ENCODE data around the gene MEIOB. TPM values are rescaled to one million over a fixed set of nuclear protein-coding genes. Genes with fewer than 3 reads are reported as not detected.

The MEIOB gene
- total RNA-seq, 1 experiment from 2014 or later = 1.4 TPM

DNA sequence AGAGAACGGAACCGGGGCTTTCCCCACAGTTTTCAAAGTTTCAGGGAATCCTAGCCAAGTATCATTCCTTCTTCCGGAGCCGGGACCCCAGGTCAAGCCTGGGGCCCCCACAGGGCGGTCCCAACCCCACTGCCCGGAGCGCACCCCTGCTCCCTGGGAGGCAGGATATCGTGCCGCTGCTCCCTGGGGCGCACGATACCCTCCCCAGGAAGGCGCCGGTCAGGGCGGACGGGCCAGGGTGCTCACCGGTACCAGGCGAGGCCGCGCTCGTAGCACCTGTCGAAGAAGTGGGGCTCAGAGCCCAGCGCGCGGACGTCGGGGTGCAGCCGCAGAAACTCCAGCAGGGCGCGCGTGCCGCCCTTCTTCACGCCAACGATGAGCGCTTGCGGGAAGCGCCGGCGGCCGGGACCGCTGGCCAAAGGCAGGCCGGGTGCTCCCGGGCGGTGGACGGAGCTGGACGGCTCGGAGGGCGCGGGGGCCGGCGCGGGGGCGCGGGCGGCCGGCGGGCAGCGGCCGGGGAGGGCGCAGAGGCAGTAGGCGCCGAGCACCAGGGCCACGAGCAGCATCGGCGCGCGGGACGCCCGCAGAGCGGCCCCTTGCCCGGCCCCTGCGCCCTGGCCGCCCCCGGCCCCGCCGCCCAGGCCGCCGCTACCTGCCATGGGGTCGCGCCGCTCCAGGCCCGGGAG, 45.8 kb upstream of the MEIOB start:
- peaks cover 3% of the 10 kb centered on the region for H3K9me3 Mint-ChIP-seq
- ATAC-seq = no peak
- no peak overlapping the region for H3K27ac Mint-ChIP-seq
- DNase-seq (ENCODE audit: low spot score) = no peak
- ChIA-PET CTCF (interaction anchor here (0.5 kb wide), 1 partner anchor 308 kb away, joined by 3 read pairs; no protein-coding TSS in a partner anchor), POLR2A (no interaction called here)
- H3K4me3 Mint-ChIP-seq = peak overlapping the region; percentile 55
- peaks cover 35% of the 10 kb centered on the region for H3K4me1 Mint-ChIP-seq
- H3K36me3 Mint-ChIP-seq = no peaks in the 10 kb centered on the region
- TF ChIP-seq SP1 (CRISPR knock-in tag; conservative IDR thresholded peaks at IDR 0.05) = no peak
- TF ChIP-seq, protein P1, sequence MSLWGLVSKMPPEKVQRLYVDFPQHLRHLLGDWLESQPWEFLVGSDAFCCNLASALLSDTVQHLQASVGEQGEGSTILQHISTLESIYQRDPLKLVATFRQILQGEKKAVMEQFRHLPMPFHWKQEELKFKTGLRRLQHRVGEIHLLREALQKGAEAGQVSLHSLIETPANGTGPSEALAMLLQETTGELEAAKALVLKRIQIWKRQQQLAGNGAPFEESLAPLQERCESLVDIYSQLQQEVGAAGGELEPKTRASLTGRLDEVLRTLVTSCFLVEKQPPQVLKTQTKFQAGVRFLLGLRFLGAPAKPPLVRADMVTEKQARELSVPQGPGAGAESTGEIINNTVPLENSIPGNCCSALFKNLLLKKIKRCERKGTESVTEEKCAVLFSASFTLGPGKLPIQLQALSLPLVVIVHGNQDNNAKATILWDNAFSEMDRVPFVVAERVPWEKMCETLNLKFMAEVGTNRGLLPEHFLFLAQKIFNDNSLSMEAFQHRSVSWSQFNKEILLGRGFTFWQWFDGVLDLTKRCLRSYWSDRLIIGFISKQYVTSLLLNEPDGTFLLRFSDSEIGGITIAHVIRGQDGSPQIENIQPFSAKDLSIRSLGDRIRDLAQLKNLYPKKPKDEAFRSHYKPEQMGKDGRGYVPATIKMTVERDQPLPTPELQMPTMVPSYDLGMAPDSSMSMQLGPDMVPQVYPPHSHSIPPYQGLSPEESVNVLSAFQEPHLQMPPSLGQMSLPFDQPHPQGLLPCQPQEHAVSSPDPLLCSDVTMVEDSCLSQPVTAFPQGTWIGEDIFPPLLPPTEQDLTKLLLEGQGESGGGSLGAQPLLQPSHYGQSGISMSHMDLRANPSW (CRISPR knock-in tag; conservative IDR thresholded peaks at IDR 0.05; ENCODE audit: low read depth) = no peak
- TF ChIP-seq ELF4 (CRISPR knock-in tag; IDR thresholded peaks at IDR 0.05; ENCODE audit: low read depth) = no peak
- TF ChIP-seq CREM (CRISPR knock-in tag; IDR thresholded peaks at IDR 0.05) = no peak
- TF ChIP-seq, protein P2, sequence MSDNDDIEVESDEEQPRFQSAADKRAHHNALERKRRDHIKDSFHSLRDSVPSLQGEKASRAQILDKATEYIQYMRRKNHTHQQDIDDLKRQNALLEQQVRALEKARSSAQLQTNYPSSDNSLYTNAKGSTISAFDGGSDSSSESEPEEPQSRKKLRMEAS (CRISPR knock-in tag; IDR thresholded peaks at IDR 0.05) = no peak
- no peak for TF ChIP-seq JAZF1 (CRISPR knock-in tag; IDR thresholded peaks at IDR 0.05)
- no peak for TF ChIP-seq ZNF232 (CRISPR knock-in tag; IDR thresholded peaks at IDR 0.05)
- TF ChIP-seq MXD4 (CRISPR knock-in tag; IDR thresholded peaks at IDR 0.05; ENCODE audit: borderline replicate concordance) = no peak
- TF ChIP-seq, protein P3, sequence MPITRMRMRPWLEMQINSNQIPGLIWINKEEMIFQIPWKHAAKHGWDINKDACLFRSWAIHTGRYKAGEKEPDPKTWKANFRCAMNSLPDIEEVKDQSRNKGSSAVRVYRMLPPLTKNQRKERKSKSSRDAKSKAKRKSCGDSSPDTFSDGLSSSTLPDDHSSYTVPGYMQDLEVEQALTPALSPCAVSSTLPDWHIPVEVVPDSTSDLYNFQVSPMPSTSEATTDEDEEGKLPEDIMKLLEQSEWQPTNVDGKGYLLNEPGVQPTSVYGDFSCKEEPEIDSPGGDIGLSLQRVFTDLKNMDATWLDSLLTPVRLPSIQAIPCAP (CRISPR knock-in tag; IDR thresholded peaks at IDR 0.05) = no peak
- TF ChIP-seq TP53 (CRISPR knock-in tag; IDR thresholded peaks at IDR 0.05) = no peak
- no peak for TF ChIP-seq KAT7 (CRISPR knock-in tag; IDR thresholded peaks at IDR 0.05; ENCODE audit: borderline replicate concordance)
- no peak for TF ChIP-seq NFE2L1 (CRISPR knock-in tag; IDR thresholded peaks at IDR 0.05)
- TF ChIP-seq NR1H2 (CRISPR knock-in tag; IDR thresholded peaks at IDR 0.05) = no peak
- no peak for TF ChIP-seq SMAD4 (CRISPR knock-in tag; IDR thresholded peaks at IDR 0.05)
- TF ChIP-seq ESRRA (CRISPR knock-in tag; IDR thresholded peaks at IDR 0.05; ENCODE audit: borderline replicate concordance) = no peak
- TF ChIP-seq, protein P4, sequence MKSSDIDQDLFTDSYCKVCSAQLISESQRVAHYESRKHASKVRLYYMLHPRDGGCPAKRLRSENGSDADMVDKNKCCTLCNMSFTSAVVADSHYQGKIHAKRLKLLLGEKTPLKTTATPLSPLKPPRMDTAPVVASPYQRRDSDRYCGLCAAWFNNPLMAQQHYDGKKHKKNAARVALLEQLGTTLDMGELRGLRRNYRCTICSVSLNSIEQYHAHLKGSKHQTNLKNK (CRISPR knock-in tag; IDR thresholded peaks at IDR 0.05) = no peak
- peaks cover 82% of the 10 kb centered on the region for H3K27me3 Mint-ChIP-seq (ENCODE audit: low read depth)

DNA sequence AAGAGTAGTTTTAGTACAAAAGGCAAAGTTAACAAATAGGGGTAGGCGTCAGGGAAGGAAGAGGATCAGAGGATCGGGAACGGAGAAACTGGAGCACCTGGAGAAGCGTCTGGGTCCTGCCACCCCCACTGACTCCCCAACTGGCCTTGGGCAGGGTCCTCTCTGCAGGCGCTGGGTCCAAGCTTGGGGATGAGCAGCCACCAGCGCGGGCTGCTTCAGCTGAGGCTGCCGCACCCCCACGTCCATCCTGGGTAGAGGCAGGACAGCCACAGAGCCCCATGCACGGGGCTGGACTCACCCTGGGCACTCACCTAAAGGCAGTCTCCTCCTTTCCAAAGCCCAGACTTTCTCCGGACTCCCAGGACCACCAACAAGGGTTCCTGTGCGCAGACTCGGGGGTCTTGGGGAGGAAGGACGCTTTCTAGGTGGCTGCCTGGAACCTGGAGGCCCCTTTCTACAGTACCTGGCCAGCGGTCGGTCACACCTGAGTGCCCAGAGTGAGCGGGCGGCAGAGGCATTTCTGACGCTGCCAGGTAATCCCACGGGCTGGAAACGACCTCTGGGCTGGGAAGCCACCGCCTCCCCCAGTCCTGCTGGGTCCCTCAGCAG, 45.2 kb upstream of the MEIOB start:
- no peak for ATAC-seq

DNA sequence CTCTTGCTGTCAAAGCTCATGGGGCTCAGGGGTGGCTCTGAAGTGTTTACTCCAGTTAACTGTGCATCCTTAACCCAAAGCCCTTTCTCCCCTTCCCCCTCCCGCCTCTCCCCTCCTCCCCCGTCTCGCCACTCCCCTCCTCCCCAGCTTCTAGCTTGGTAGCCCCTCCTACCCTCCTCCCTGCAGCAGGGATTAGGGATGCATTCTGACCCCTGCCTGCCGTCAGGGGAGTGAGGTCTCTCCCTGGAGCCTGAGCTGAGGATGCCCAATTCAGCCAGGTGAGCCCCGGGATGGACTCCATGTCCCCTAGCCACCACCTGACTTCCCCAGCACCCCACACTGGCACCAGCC, 44.7 kb upstream of the MEIOB start:
- H3K27ac Mint-ChIP-seq = no peak overlapping the region
- DNase-seq (ENCODE audit: low spot score) = no peak
- CTCF ChIA-PET = interaction anchor here (0.7 to 1.6 kb wide), 9 partner anchors 10 to 1240 kb away, joined by 3 to 16 read pairs (median 4); no protein-coding TSS in a partner anchor
- TF ChIP-seq, protein P5, sequence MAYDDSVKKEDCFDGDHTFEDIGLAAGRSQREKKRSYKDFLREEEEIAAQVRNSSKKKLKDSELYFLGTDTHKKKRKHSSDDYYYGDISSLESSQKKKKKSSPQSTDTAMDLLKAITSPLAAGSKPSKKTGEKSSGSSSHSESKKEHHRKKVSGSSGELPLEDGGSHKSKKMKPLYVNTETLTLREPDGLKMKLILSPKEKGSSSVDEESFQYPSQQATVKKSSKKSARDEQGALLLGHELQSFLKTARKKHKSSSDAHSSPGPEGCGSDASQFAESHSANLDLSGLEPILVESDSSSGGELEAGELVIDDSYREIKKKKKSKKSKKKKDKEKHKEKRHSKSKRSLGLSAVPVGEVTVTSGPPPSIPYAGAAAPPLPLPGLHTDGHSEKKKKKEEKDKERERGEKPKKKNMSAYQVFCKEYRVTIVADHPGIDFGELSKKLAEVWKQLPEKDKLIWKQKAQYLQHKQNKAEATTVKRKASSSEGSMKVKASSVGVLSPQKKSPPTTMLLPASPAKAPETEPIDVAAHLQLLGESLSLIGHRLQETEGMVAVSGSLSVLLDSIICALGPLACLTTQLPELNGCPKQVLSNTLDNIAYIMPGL (CRISPR knock-in tag; IDR thresholded peaks at IDR 0.05) = no peak
- TF ChIP-seq, protein P6, sequence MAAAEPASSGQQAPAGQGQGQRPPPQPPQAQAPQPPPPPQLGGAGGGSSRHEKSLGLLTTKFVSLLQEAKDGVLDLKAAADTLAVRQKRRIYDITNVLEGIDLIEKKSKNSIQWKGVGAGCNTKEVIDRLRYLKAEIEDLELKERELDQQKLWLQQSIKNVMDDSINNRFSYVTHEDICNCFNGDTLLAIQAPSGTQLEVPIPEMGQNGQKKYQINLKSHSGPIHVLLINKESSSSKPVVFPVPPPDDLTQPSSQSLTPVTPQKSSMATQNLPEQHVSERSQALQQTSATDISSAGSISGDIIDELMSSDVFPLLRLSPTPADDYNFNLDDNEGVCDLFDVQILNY (CRISPR knock-in tag; IDR thresholded peaks at IDR 0.05) = no peak
- TF ChIP-seq ELF4 (CRISPR knock-in tag; IDR thresholded peaks at IDR 0.05; ENCODE audit: low read depth) (no peak), ZNF671 (CRISPR knock-in tag; IDR thresholded peaks at IDR 0.05) (no peak), ZNF232 (CRISPR knock-in tag; IDR thresholded peaks at IDR 0.05) (no peak), TCF7 (CRISPR knock-in tag; IDR thresholded peaks at IDR 0.05; ENCODE audit: low read depth) (no peak), HMGA2 (CRISPR knock-in tag; IDR thresholded peaks at IDR 0.05) (no peak), GTF2I (CRISPR knock-in tag; conservative IDR thresholded peaks at IDR 0.05) (no peak), PRRX2 (CRISPR knock-in tag; IDR thresholded peaks at IDR 0.05) (no peak), ZNF263 (CRISPR knock-in tag; IDR thresholded peaks at IDR 0.05; ENCODE audit: low read depth) (no peak), ZNF317 (CRISPR knock-in tag; IDR thresholded peaks at IDR 0.05; ENCODE audit: borderline replicate concordance, low read depth) (no peak), CREM (CRISPR knock-in tag; IDR thresholded peaks at IDR 0.05) (no peak)

More for the DNA sequence above, 45.2 kb upstream of the MEIOB start:
- Mint-ChIP-seq H3K36me3 (no peaks in the 10 kb centered on the region), H3K9me3 (no peaks in the 10 kb centered on the region), H3K27me3 (ENCODE audit: low read depth) (peaks cover 76% of the 10 kb centered on the region), H3K27ac (no peak overlapping the region), H3K4me1 (peaks cover 35% of the 10 kb centered on the region), H3K4me3 (peak overlapping the region; percentile 55)
- CTCF ChIA-PET = interaction anchor here (0.7 to 1.6 kb wide), 9 partner anchors 10 to 1240 kb away, joined by 3 to 16 read pairs (median 4); no protein-coding TSS in a partner anchor
- TF ChIP-seq RORB (CRISPR knock-in tag; IDR thresholded peaks at IDR 0.05) = no peak
- no peak for TF ChIP-seq TEAD4 (CRISPR knock-in tag; IDR thresholded peaks at IDR 0.05)
- POLR2A ChIA-PET = no interaction called here
- no peak for DNase-seq (ENCODE audit: low spot score)

More for the DNA sequence above, 44.7 kb upstream of the MEIOB start:
- Mint-ChIP-seq H3K9me3 (no peaks in the 10 kb centered on the region), H3K4me1 (peaks cover 35% of the 10 kb centered on the region), H3K36me3 (no peaks in the 10 kb centered on the region), H3K27me3 (ENCODE audit: low read depth) (peaks cover 70% of the 10 kb centered on the region), H3K4me3 (peak overlapping the region; percentile 55)
- POLR2A ChIA-PET = no interaction called here
- peak; percentile 10 for ATAC-seq
